Immature natural killer cell (primary cell): ENCODE data around the gene SECISBP2. TPM values are rescaled to one million over a fixed set of nuclear protein-coding genes. Genes with fewer than 3 reads are reported as not detected.
A peak's percentile ranks its signal among the peaks of the same experiment; 100 is the strongest.
"Not testable (repeated sequence)": the region's sequence is repeated elsewhere in the genome, so short reads cannot be mapped to it uniquely, and the experiment has no call there.

ENCODE experiments used
- DNase-seq, 3 donors: peaks; one replicate each; pipeline ENCODE4 v3.0.0; 2022; ENCODE audit warnings: mixed read lengths in 1 of 3
- H3K27ac Mint-ChIP-seq, 6 donors: one replicate each; pipeline ENCODE4 v1.8.0; 2020; ENCODE audit warnings: mixed read lengths in 6 of 6, mild to moderate bottlenecking in 5 of 6, inconsistent platforms in 4 of 6, moderate library complexity in 3 of 6
- H3K27me3 Mint-ChIP-seq, 3 donors: one replicate each; pipeline ENCODE4 v1.8.0; 2020 to 2021; ENCODE audit warnings: low read depth in 3 of 3, mild to moderate bottlenecking in 3 of 3, mixed read lengths in 3 of 3, moderate library complexity in 3 of 3, inconsistent platforms in 1 of 3
- H3K36me3 Mint-ChIP-seq, 3 donors: one replicate each; pipeline ENCODE4 v1.8.0; 2020; ENCODE audit warnings: mixed read lengths in 3 of 3, inconsistent platforms in 2 of 3, mild to moderate bottlenecking in 2 of 3
- H3K4me1 Mint-ChIP-seq, 2 donors: one replicate each; pipeline ENCODE4 v1.8.0; 2020; ENCODE audit warnings: inconsistent platforms in 2 of 2, mild to moderate bottlenecking in 2 of 2, mixed read lengths in 2 of 2, moderate library complexity in 1 of 2
- H3K4me3 Mint-ChIP-seq, 5 donors: one replicate each; pipeline ENCODE4 v1.8.0; 2020; ENCODE audit warnings: mild to moderate bottlenecking in 5 of 5, mixed read lengths in 5 of 5, inconsistent platforms in 3 of 5, moderate library complexity in 3 of 5
- H3K9me3 Mint-ChIP-seq, 6 donors: one replicate each; pipeline ENCODE4 v1.8.0; 2020; ENCODE audit warnings: mild to moderate bottlenecking in 6 of 6, mixed read lengths in 6 of 6, inconsistent platforms in 4 of 6, moderate library complexity in 3 of 6
- polyA plus RNA-seq, 3 donors: library from polyadenylated mRNA; unstranded; fragments of 300-500 nt; fragmentation: Illumina TruSeq; gene quantifications; one replicate each; pipeline ENCODE4 v1.2.3, GENCODE V29; 2021

SECISBP2 gene
- polyA plus RNA-seq, 3 donors from 2014 or later = 3.9 to 16.4 (median 9.7) TPM

DNA sequence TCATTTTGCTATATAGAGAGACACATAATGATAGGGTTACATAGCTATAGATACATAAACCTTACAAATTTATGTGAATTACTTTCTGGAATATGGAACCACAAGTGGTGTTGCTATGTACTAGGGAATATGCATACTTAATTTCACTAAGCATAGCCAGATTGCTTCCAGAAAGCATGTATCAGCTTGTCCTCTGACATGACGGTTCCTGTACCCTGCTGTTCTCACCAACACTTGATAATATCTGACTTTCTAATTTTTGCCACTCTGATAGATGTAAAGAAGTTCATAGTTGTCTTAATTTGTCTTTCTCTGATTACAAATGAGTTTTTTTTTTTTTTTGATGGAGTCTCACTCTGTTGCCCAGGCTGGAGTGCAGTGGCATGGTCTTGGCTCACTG, 25.3 kb upstream of the SECISBP2 start:
- no peaks in the 10 kb centered on the region for H3K4me1 Mint-ChIP-seq
- no peak overlapping the region for H3K27ac Mint-ChIP-seq
- no peak for DNase-seq
- peaks cover 0 to 5% (median 4%) of the 10 kb centered on the region in 3 donors for H3K27me3 Mint-ChIP-seq
- H3K4me3 Mint-ChIP-seq = no peak overlapping the region
- peaks cover 0 to 9% (median 0%) of the 10 kb centered on the region in 6 donors for H3K9me3 Mint-ChIP-seq
- H3K36me3 Mint-ChIP-seq = peaks cover 0 to 11% (median 4%) of the 10 kb centered on the region in 3 donors

DNA sequence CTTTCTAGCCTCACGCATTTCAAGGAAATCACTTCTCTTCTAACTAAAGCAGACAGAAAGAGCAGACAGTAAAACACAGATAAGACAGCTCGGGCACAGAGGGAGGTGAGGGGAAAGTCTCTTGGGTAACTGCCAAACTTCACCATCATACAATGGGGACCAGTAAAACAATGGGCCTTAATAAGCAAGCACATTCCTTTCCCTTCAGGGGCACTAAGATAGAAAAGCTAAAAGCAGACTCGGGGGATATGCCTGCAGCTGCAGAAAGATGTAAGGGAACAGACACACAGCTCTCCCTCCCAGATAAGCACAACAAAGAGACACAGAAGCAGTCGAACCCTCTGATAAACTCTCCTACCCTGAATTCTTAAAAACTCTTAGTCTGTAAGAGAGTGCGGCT, 22.9 kb upstream of the SECISBP2 start:
- no peaks in the 10 kb centered on the region for H3K4me1 Mint-ChIP-seq
- H3K9me3 Mint-ChIP-seq = peaks cover 0 to 9% (median 0%) of the 10 kb centered on the region in 6 donors
- H3K36me3 Mint-ChIP-seq = peaks cover 0 to 6% (median 4%) of the 10 kb centered on the region in 3 donors
- H3K27ac Mint-ChIP-seq = no peak overlapping the region
- DNase-seq = no peak
- no peak overlapping the region for H3K4me3 Mint-ChIP-seq
- H3K27me3 Mint-ChIP-seq = peaks cover 0 to 5% (median 4%) of the 10 kb centered on the region in 3 donors

DNA sequence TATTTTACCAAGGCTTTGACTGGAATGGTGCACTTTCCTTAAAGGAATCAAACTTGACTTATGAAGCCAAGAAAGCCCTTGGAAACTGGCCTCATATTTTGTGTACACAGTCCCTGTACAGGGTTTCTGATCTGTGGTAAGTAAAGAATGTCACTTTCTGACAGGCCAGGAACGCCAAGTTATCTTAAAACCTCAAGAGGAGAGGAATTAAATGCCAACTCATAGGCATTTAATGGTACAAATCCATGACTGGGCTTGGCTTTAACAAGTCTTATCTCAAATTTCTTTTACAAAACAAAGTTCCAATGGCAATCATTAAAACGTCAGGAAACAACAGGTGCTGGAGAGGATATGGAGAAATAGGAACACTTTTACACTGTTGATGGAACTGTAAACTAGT, 16.3 kb upstream of the SECISBP2 start:
- H3K36me3 Mint-ChIP-seq, H3K27me3 Mint-ChIP-seq, H3K4me1 Mint-ChIP-seq, DNase-seq, H3K27ac Mint-ChIP-seq, H3K9me3 Mint-ChIP-seq, H3K4me3 Mint-ChIP-seq: not testable (repeated sequence)

DNA sequence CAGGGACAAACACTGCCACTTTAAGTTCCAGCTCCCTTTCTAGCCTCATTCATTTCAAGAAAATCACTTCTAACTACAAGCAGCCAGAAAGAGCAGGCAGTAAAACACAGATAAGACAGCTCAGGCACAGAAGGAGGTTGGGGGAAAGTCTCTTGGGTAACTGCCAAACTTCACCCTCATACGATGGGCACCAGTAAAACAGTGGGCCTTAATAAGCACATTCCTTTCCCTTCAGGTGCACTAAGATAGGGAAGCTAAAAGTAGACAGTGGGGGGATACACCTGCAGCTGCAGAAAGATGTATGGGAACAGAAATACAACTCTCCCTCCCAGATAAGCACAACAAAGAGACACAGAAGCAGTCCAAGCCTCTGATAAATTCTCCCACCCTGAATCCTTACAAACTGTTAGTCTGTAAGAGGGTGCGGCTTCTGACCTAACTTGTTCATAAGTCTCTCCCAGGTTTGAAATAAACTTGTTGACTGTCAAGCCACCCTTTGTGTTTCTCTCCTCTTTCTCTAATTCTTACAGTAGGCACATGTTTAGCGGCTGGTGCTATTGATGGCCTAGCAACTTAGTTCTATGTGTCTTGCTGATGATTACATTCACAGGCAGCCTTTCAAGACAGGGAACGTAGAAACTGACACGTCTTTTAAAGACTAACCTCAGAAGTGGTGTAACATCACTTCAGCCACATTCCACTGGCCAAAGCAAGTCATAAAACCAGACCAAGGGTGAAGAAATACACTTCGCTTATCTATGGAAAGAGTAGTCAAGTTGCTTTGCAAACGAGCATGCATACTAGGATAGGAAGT, 14.1 kb upstream of the SECISBP2 start:
- Mint-ChIP-seq H3K9me3 (no peaks in the 10 kb centered on the region), H3K36me3 (peaks cover 0 to 9% (median 6%) of the 10 kb centered on the region in 3 donors), H3K27me3 (peaks cover 0 to 2% (median 0%) of the 10 kb centered on the region in 3 donors), H3K27ac (no peak overlapping the region), H3K4me1 (peaks cover under 1 to 7% of the 10 kb centered on the region in 2 donors), H3K4me3 (no peak overlapping the region)
- no peak for DNase-seq

DNA sequence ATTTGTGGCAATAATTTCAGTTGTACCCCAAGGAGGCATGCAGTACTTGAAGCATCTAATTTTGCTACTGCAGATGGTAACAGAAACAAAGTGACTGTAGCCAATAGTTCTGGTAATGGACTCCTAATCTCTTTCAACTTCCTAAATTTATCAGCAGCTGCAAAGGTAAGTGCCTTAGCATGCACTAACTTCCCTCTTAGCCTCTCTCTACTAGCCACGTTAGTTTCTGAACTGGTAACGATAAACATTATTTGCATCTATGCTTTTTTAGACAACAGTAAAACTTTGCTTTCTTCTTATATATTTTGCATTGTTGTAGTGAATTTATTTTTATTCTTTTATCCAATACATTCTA, 13.5 kb upstream of the SECISBP2 start:
- Mint-ChIP-seq H3K9me3 (no peaks in the 10 kb centered on the region), H3K36me3 (peaks cover 0 to 9% (median 6%) of the 10 kb centered on the region in 3 donors), H3K4me3 (no peak overlapping the region), H3K4me1 (peaks cover 6 to 12% of the 10 kb centered on the region in 2 donors), H3K27me3 (peaks cover 0 to 2% (median 1%) of the 10 kb centered on the region in 3 donors), H3K27ac (no peak overlapping the region)
- no peak for DNase-seq

DNA sequence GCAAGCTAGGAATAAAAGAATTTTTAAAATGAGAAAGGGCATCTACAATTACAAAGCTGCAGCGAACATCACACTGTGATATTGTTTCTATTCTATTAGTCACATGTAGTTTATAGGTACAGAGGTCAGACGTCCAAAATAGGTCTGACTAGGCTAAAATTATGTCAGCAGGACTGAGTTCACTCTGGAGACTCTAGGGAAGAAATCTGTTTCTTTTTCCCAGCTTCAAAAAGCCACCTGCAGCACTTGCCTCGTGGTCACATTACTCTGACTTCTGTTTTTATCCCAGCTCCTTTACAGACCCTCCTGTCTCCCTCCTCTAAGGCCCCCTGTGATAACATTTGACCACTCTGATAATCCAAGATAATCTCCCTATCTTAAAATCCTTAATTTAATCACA, 12.4 kb upstream of the SECISBP2 start:
- no peak for DNase-seq
- peaks cover 17 to 20% of the 10 kb centered on the region in 2 donors for H3K4me1 Mint-ChIP-seq
- H3K27ac Mint-ChIP-seq = no peak overlapping the region
- H3K27me3 Mint-ChIP-seq = peaks cover 6 to 10% (median 8%) of the 10 kb centered on the region in 3 donors
- H3K36me3 Mint-ChIP-seq = peaks cover 0 to 9% (median 6%) of the 10 kb centered on the region in 3 donors
- no peak overlapping the region for H3K4me3 Mint-ChIP-seq
- H3K9me3 Mint-ChIP-seq = no peaks in the 10 kb centered on the region

DNA sequence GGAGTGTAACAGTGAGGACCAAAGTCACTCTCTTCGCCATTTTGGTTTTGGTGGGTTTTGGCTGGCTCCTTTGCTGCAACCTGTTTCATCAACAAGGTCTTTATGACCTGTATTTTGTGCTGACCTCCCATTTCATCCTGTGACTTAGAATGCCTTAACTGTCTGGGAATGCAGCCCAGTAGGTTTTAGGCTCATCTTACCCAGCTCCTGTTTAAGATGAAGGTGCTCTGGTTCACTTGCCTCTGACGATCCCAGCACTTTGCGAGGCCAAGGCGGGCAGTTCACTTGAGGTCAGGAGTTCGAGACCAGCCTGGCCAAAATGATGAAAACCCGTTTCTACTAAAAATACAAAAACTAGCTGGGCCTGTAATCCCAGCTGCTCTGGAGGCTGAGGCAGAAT, 9.1 kb upstream of the SECISBP2 start:
- H3K4me3 Mint-ChIP-seq = peak overlapping the region; percentile 83 to 98 (median 94)
- peaks cover 34 to 44% of the 10 kb centered on the region in 2 donors for H3K4me1 Mint-ChIP-seq
- peaks cover 10 to 15% (median 13%) of the 10 kb centered on the region in 3 donors for H3K27me3 Mint-ChIP-seq
- H3K9me3 Mint-ChIP-seq = no peaks in the 10 kb centered on the region
- H3K36me3 Mint-ChIP-seq = peaks cover 0 to 9% (median 6%) of the 10 kb centered on the region in 3 donors
- DNase-seq = no peak
- peak overlapping the region; percentile 98 to 100 (median 99) for H3K27ac Mint-ChIP-seq

DNA sequence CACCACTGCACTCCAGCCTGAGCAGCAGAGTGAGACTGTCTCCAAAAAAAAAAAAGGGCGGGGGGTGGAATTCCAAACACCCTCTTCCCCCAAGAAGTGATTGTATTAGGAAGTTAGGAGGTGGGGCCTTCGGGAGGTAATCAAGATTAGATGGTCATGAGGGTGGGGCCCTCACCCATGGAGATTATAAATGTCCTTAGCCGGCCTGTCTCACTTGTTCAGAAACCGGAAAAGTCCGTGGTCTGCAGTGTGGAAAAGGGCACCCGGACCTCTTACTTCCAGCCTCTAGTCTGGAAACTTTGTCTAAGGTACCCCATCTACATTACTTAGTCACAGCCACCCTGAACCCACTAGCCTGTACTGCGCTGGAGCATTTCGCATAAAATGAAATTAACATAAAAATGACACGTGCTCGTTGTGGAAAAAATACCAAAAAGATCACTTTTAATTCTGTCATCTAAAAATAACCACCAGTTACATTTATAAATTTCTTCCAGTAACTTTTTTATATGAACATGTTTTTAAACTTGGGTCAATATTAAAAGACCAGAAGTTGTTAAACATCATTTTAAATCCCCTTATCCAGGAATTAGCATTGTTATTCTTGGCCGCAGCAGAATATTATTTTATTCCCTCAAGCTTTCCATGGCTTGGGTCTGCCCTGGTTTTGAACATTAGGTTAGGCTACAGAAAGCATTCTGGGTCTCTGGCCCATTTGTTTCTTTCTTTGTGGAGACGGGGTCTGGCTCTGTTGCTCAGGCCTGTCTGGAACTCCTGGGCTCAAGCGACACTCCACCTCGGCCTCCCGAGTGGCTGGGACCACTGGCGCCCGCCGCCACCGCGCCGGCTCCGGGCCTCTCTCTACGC, 8.5 kb upstream of the SECISBP2 start:
- Mint-ChIP-seq H3K4me3 (peak overlapping the region; percentile 83 to 98 (median 94)), H3K27me3 (peaks cover 10 to 15% (median 13%) of the 10 kb centered on the region in 3 donors), H3K9me3 (no peaks in the 10 kb centered on the region), H3K27ac (peak overlapping the region; percentile 98 to 100 (median 99)), H3K4me1 (peaks cover 34 to 50% of the 10 kb centered on the region in 2 donors), H3K36me3 (peaks cover 0 to 9% (median 6%) of the 10 kb centered on the region in 3 donors)
- no peak for DNase-seq

DNA sequence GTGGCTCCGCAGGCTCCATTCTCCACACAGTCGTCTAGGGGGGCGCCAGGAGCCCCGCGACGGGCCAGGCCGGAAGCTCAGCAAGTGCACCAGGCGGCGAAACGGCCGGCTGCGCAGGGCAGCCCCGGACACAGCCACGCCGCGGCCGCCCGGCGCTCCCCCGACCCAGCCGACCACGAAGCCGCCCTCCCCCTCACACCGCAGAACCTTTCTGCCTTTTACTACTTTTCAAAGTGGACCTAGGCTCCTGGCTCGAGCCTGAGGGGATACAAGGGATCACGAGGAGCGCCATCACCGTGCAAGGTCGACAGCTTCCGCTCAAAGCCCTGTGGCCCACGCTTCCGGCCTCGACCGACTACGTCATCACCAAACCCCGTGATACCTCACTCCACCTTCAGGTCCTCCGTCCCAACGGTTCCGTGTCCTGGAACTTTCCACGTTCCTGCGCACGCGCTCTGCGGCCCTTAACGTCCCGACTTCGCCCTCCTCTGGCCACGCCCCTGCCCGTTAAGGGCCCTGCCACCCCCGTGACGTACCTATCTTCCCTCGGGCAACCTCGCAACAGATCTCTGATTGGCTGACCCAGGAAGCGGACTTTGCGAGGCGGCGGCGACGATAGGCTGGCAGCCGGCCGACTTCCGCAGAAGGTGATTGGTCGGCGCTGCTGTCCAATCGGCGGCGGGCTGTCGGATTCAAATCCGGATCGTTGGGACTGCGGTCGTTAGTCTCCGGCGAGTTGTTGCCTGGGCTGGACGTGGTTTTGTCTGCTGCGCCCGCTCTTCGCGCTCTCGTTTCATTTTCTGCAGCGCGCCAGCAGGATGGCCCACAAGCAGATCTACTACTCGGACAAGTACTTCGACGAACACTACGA, 7.6 kb upstream of the SECISBP2 start, which contains the start of gene CKS2:
CKS2 (plus strand) TSS at position 721 of the 871 bp plus-strand sequence; CDS start at position 819, 98 bp downstream.
- Mint-ChIP-seq H3K27me3 (peaks cover 10 to 15% (median 13%) of the 10 kb centered on the region in 3 donors), H3K9me3 (no peaks in the 10 kb centered on the region), H3K4me1 (peaks cover 34 to 51% of the 10 kb centered on the region in 2 donors), H3K27ac (peak within 1 kb of the TSS; percentile 98 to 100 (median 99)), H3K4me3 (peak within 1 kb of the TSS; percentile 83 to 98 (median 94)), H3K36me3 (peaks cover 0 to 9% (median 6%) of the 10 kb centered on the region in 3 donors)
- DNase-seq = peak; percentile 100

DNA sequence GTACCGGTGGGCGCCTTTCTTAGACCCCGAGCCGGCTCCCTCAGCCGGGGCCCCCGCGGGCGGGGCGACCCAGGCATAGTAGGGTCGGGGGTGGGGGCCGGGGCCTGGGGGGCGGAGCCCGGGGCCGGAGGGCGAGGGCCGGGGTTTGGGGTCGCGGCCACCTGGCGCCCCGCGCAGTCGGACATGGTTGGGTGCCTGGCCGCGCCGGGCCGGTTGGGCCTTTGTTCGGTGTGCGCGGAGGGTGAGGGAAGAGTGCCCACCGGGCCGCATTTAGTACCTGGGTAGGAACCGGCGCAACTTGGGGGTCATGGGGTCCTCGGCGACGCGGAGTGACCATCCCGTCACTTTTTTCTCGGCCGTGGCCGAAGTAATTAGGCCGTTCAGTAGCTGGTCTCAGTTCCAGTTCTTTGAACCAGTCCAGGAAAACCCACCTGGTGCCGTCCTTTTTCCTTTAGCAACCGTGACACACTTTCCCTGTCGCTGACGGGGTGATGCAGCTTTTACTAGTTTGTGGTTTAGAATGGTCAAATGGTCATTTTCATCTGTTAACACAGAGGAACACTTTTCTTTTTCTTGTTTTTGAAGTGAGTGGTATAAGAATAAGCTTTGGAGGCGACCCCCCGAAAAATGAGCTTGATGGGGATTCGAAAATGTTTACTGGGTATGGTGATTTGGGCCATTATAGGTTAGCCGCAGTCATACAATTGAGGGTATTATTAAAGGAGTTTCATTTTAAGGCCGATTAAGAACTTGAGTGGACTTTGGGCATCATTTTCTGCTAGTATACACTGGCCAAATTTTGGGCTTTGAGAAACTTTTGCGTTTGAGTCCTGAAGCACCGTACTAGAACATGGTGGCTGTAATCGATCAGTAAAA, 6.7 kb upstream of the SECISBP2 start:
- Mint-ChIP-seq H3K4me1 (peaks cover 34 to 53% of the 10 kb centered on the region in 2 donors), H3K4me3 (peak overlapping the region; percentile 83 to 98 (median 94)), H3K27me3 (peaks cover 10 to 15% (median 13%) of the 10 kb centered on the region in 3 donors), H3K27ac (peak overlapping the region; percentile 98 to 100 (median 99)), H3K9me3 (no peaks in the 10 kb centered on the region), H3K36me3 (peaks cover 0 to 4% (median 4%) of the 10 kb centered on the region in 3 donors)
- DNase-seq = no peak

DNA sequence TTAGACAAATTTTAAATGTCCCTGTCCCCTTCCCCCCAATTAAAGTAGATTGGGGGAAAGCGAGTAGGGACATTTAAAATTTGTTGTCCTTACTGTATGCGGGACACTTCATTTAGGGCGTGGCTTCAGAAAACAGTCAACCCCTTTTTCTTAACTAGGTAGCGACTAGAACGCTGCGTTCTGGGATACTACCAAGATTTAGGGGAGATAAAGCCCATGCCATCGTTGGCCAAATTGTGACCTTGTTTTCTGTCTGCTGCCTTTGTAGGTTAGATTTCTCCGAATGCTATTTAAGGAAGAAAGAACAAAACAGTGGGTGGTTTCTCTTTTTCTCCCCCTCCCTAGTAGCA, 6.1 kb upstream of the SECISBP2 start:
- Mint-ChIP-seq H3K4me3 (peak overlapping the region; percentile 70 to 94 (median 80)), H3K27me3 (peaks cover 10 to 16% (median 15%) of the 10 kb centered on the region in 3 donors), H3K36me3 (no peaks in the 10 kb centered on the region), H3K4me1 (peaks cover 35 to 59% of the 10 kb centered on the region in 2 donors), H3K9me3 (no peaks in the 10 kb centered on the region), H3K27ac (peak overlapping the region; percentile 57 to 98 (median 69))
- DNase-seq = no peak

DNA sequence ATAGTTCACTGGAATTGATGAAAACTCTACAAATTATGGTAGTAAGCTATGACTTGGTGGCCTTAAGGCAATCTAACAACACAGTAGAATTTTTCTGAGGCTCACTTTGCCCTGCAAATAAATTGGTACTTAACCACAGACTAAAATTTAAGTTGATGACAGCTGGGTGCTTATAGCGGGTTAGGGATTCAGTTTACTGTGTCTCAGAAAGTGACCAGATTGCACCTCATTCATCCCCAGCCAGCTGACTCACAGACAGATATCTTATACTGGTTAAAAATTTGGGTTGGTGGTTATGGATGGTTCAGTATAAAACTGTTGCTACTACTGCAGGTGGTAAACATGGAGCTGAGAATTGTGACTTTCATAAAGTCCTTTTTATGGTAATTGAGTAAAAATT, 4.5 kb upstream of the SECISBP2 start:
- Mint-ChIP-seq H3K9me3 (no peaks in the 10 kb centered on the region), H3K4me3 (no peak overlapping the region)

More for the DNA sequence above, 4.5 kb upstream of the SECISBP2 start:
- H3K27ac Mint-ChIP-seq = no peak overlapping the region
- H3K4me1 Mint-ChIP-seq = peaks cover 42 to 73% of the 10 kb centered on the region in 2 donors
- no peak for DNase-seq
- H3K36me3 Mint-ChIP-seq = no peaks in the 10 kb centered on the region
- H3K27me3 Mint-ChIP-seq = peaks cover 11 to 23% (median 22%) of the 10 kb centered on the region in 3 donors
